ENCODE measurements around the gene ETV1.
"Not testable (repeated sequence)": the region's sequence is repeated elsewhere in the genome, so short reads cannot be mapped to it uniquely, and the experiment has no call there.

The ETV1 gene

DNA sequence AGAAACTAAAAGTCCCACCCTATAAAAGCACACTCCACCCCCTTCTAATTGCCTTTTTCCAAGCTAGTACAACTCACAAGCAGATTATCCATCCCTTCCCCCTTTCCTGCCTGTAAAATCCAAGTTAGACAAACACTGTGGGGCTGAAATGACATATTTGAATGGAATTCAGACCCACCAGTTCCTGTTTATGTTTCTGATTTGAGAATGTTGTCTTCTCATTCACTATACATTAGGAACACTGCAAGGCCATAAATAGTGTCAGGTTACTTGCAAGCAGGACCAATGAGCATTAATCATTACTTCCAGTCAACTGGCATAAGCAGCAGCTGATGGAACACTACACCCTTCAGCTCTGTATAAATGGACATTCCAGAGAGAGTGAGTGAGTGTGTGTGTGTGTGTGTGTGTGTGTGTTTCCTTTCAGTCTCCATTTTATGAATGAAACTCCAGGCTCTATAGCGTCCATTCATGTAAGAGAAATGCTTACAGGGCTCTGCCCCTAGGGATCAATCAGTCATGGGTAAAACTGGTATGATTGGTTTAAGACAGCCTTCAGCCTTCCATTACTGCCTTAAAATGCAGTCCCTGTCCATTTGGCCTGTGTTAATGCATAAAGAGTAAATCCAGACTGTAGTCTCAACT, 69.3 kb downstream of the ETV1 start:
- DNase-seq = no peak

DNA sequence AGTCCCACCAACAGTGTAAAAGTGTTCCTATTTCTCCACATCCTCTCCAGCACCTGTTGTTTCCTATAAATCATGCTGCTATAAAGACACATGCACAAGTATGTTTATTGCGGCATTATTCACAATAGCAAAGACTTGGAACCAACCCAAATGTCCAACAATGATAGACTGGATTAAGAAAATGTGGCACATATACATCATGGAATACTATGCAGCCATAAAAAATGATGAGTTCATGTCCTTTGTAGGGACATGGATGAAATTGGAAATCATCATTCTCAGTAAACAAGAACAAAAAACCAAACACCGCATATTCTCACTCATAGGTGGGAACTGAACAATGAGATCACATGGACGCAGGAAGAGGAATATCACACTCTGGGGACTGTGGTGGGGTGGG, 71.1 kb downstream of the ETV1 start:
- not testable (repeated sequence) for DNase-seq

GRCh38 chr7:13917103-13917502, 72.4 kb downstream of the ETV1 start:
- DNase-seq = not testable (repeated sequence)

DNA sequence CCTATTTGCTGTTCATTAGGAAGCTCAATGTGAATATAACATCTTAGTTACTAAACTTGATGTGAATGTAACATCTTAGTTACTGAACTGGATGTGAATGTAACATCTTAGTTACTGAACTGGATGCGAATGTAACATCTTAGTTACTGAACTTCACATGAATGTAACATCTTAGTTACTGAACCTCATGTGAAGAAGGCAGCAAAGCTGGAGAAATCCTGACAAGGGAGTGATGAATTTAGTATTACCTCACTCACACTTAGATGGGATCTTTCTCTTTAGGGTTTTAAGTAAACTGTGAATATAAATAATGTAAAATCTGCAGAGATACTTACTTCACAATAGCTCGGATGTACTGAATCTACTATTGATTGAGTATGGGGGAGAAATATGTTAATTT, 73.6 kb downstream of the ETV1 start:
- DNase-seq = no peak

DNA sequence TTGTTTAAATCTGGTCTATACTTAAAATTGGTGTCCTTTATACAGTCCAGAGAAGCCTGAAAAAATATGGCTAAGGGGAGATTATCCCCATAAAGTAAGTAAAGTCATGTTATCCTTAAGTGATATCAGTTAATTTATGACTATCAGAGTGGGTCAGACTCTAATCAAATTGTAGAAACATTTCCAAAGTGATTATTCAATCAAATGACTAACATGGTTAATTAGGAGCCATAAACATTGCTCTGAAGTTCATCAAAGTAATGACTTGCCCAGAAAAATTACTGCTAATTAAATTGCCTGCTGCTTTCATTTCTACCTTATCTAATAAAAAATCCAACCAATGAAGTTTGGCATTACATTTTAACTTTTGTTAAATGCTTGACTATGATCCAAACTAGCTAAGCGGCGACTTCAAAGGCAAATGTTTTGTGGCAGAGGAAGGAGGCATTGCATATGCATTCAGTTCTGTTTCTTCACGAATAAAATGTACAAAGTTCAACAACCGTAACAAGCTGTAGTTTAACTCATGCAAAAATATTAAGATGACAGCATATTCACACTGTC, 76.7 kb downstream of the ETV1 start:
- no peak for DNase-seq

DNA sequence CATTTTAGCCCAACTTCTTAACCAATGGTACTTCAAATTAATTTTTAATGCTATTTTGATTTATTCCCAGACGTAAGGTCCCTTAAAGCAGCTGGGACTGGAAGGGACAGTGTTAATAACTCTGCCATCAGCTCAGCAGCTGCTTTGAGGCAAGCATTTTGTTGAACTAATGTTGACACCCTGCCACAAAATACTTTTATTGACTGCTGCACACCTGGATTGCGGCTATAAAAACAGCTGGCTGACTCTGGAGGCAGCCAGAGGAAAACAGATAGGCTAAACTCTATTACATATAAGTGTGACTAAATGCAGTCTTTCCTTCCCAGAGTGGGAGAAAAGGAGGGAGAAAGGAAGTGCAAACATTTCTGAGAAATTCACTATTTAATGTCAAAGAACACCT, 77.6 kb downstream of the ETV1 start:
- DNase-seq = no peak

GRCh38 chr7:13910805-13911551, 78.5 kb downstream of the ETV1 start:
- no peak for DNase-seq

GRCh38 chr7:13908667-13909397, 80.6 kb downstream of the ETV1 start:
- DNase-seq = no peak

GRCh38 chr7:13907831-13908230, 81.6 kb downstream of the ETV1 start:
- DNase-seq = no peak

- DNase-seq = no peak
Observed at GRCh38 chr7:13904689-13905088, 84.8 kb downstream of the ETV1 start.

DNA sequence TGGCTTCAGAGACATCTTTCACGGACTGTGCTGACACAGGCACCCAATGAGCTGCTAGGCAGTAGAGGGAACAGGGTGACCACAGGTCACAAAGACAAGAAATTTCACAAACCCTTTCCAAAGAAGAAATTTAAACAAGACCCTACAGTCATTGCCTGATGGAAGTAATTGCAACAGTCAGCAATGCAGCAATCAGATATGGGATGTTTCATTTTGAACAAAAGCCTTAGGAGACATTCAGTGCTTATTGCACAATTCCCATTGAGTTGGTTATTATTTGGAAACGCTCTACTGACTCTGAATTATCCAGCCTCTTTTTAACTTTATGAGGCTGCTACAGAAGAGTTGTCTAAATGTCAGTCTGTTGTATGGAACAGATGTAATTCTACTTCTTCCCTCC, 85.5 kb downstream of the ETV1 start:
- DNase-seq = peak; percentile 9

- DNase-seq = no peak
Observed at GRCh38 chr7:13901577-13901976, 87.9 kb downstream of the ETV1 start.

DNA sequence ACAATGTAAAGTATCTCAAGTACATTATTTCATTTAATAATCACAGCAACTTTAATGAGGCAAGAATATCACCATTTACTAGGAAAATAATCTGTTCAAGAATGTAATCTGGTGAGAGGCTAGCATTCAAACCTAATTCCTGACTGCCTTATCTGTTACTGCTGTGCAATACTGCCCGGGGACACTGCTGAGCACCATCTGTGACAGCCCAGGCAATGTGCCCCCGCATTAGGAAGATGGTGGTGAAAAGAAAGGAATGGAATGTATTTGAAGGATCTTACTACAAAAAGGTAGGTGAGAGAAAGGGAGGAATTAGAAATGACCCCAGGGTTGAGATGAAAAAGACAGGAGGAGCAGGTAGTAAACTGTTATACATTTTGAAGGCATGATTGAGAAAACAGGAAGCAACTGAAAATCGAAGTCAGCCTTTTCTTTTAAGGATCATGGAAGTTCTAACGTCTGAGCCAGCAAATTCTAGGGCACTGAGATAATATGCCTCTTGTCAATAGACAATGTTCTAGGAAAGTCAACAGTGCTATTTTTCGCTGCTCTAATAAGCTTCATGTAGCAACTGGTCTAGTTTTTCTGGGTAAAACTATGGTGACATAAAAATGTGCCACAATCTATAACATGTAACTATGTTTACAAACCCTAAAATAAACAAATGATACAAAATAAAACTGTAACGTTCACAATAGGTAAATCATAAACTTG, 90.4 kb downstream of the ETV1 start:
- DNase-seq = no peak

GRCh38 chr7:13897819-13898218, 91.6 kb downstream of the ETV1 start:
- DNase-seq = no peak

DNA sequence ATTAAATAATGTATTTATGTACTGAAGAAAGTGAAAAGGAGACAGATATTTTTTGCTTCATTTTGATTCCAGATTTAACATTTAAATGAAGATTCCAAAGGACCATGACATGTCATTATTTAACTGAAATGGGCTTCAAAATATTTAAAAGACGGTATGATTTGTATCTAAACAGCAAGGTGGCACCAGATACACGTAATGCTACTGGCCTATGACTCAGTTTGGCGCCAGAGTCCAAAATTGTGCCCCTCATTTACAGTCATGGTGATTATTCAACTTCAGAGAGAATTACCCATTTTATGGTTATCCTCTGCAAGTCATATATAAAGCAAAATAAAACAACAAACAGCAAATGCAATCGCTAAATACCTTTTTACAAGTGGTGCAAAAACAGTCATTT, 94.5 kb downstream of the ETV1 start:
- DNase-seq = no peak

- peak; percentile 1 for DNase-seq
Observed at GRCh38 chr7:13894377-13894776, 95.1 kb downstream of the ETV1 start.

- DNase-seq = no peak
Observed at GRCh38 chr7:13890793-13891192, 98.7 kb downstream of the ETV1 start.

GRCh38 chr7:13886356-13886755, 103.1 kb downstream of the ETV1 start:
- no peak for DNase-seq

DNA sequence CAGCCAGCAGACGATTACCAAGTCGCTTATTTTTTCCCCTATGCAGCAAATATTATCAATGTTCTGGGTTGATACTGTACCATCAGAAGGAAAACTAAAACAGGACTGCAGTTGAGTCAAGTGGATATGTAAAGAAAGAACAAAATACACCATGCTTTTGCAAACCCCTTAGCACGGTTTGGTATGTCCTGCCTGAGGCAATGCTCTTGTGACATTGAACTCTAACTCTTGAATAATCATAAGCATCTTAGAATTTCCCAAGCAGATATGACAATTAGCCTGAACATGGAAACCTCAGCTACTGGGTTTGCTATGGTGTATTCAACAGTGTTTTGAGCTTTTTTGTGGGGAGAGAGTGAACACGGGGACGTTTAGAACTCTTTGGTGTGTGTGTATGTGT, 107.4 kb downstream of the ETV1 start:
- DNase-seq = no peak

DNA sequence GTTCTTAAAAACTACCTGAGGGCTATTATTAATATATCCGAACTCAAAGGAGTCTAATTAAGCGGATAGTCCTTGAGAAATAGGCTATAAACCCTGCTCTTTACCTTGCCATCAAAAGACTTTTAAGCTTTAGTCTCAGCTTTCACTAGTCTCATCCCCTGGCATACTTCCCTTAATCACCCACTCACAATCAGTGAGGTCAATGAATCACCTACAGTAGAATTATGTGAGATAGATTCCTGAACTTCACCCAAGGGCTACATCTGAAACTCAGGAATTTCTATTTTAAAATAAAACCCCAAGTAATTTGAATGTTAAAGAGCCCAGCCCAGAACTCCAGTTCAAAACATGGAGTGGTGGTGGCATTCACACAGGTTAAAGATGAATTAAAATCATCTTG, 108.7 kb downstream of the ETV1 start:
- DNase-seq = no peak

- DNase-seq = no peak
Observed at GRCh38 chr7:13879994-13880686, 109.3 kb downstream of the ETV1 start.

GRCh38 chr7:13879143-13879542, 110.3 kb downstream of the ETV1 start:
- no peak for DNase-seq
